HepG2 (cell line): ENCODE data around the gene SCFD2. TPM values are rescaled to one million over a fixed set of nuclear protein-coding genes. Genes with fewer than 3 reads are reported as not detected.

Experiments
- ATAC-seq: fragments of 200-7000 bp; cut with Tn5 transposase; 3 replicates; pipeline ENCODE4 v1.9.1; 2020; ENCODE audit warnings: mild to moderate bottlenecking, moderate library complexity
- BruUV-seq: library from RNA; stranded (reverse); fragments of 400-500 nt; replicated peaks from 2 replicates; lab custom pipeline; 2021; lab: Mats Ljungman, UMichigan
- CTCF ChIA-PET: fragments of 300-600 bp; formaldehyde crosslinking; extraction: SDS; loops from one replicate; lab custom pipeline; 2021; ENCODE audit warnings: low total read pairs, inconsistent platforms, low intra/inter-chr PET ratio; lab: Yijun Ruan, JAX
- POLR2A ChIA-PET: fragments of 350-600 bp; sonication (Branson Sonifier 250); formaldehyde crosslinking; loops from one replicate; lab custom pipeline; 2020; ENCODE audit warnings: antibody characterized with exemption, inconsistent platforms; lab: Yijun Ruan, JAX
- DNase-seq: peaks from one replicate; pipeline ENCODE4 v3.0.0-alpha.2; 2015; ENCODE audit warnings: low spot score
- FAIRE-seq: peaks from 3 replicates; lab custom pipeline; 2011; peaks lifted over from hg19 to GRCh38; lab: Jason Lieb, UNC
- H2AFZ ChIP-seq: one replicate; pipeline ENCODE4 v1.6.1; 2011; ENCODE audit warnings: low read length, inconsistent platforms
- H3K27ac ChIP-seq: fragments of 300-600 bp; 3 replicates; pipeline ENCODE4 v1.8.0; 2011; ENCODE audit warnings: mixed run types, mild to moderate bottlenecking, mixed read lengths, low read length, inconsistent platforms; ENCODE audit not compliant: insufficient read depth; ENCODE audit errors: extremely low read length
- H3K27me3 ChIP-seq, 2 experiments: fragments of 200-600 bp in 1 of 2; 2 replicates in 1 of 2; 3 replicates in 1 of 2; pipeline versions ENCODE4 v1.6.0 to v1.8.0; 2011; ENCODE audit warnings: low read length in 2 of 2, mild to moderate bottlenecking in 2 of 2, moderate library complexity in 2 of 2, inconsistent platforms in 1 of 2; ENCODE audit not compliant: insufficient read depth in 2 of 2, control insufficient read depth in 1 of 2
- H3K36me3 ChIP-seq, 2 experiments: fragments of 200-600 bp in 1 of 2; replicated peaks in 1 of 2; 2 replicates in 1 of 2; 3 replicates in 1 of 2; pipeline versions ENCODE4 v1.5.1 to v1.8.0; 2011; ENCODE audit warnings: low read length in 2 of 2, inconsistent platforms in 1 of 2; ENCODE audit not compliant: insufficient read depth in 2 of 2, control insufficient read depth in 1 of 2
- H3K4me1 ChIP-seq: 2 replicates; pipeline ENCODE4 v1.5.1; 2012; ENCODE audit warnings: low read length, inconsistent platforms; ENCODE audit not compliant: insufficient read depth
- H3K4me2 ChIP-seq: 2 replicates; pipeline ENCODE4 v1.6.0; 2011; ENCODE audit warnings: low read depth, low read length, inconsistent platforms
- H3K4me3 ChIP-seq, 3 experiments: fragments of 200-600 bp in 1 of 3; sonication (generic), shearing (Covaris generic) in 1 of 3; replicated peaks in 1 of 3; 2 replicates each; pipeline ENCODE4 v1.5.1; 2011 to 2016; ENCODE audit warnings: low read length in 3 of 3, inconsistent platforms in 2 of 3, low read depth in 2 of 3, mild to moderate bottlenecking in 2 of 3, control low read depth in 1 of 3, mixed read lengths in 1 of 3; ENCODE audit not compliant: insufficient read depth in 1 of 3
- H3K79me2 ChIP-seq: one replicate; pipeline ENCODE4 v1.6.1; 2011; ENCODE audit warnings: low read length, inconsistent platforms; ENCODE audit not compliant: insufficient read depth
- H3K9ac ChIP-seq: 2 replicates; pipeline ENCODE4 v1.6.0; 2011; ENCODE audit warnings: mild to moderate bottlenecking, low read depth, low read length, inconsistent platforms; ENCODE audit not compliant: insufficient read depth
- H3K9me3 ChIP-seq: 2 replicates; pipeline ENCODE4 v1.5.1; 2012; ENCODE audit warnings: mild to moderate bottlenecking, low read length
- H4K20me1 ChIP-seq: 2 replicates; pipeline ENCODE4 v1.6.0; 2011; ENCODE audit warnings: inconsistent platforms, mild to moderate bottlenecking, low read length, moderate library complexity; ENCODE audit not compliant: insufficient read depth
- CHD2 ChIP-seq: IDR thresholded peaks from 2 replicates; pipeline ENCODE4 v1.6.1; 2011; ENCODE audit warnings: low read depth, low read length, improper control_type of control experiment
- EP300 ChIP-seq, 3 experiments: sonication (generic) in 1 of 3; formaldehyde crosslinking in 1 of 3; IDR thresholded peaks; 2 replicates each; pipeline versions ENCODE4 v1.5.1 to v1.6.1; 2011 to 2020; ENCODE audit warnings: low read depth in 2 of 3, low read length in 2 of 3, borderline replicate concordance in 1 of 3, improper control_type of control experiment in 1 of 3, mild to moderate bottlenecking in 1 of 3, missing genetic modification reagents in 1 of 3, moderate library complexity in 1 of 3
- HINFP ChIP-seq: sonication (generic); formaldehyde crosslinking; IDR thresholded peaks from 2 replicates; pipeline ENCODE4 v1.4.0; 2020; ENCODE audit warnings: low read depth, mild to moderate bottlenecking, missing genetic modification reagents
- KAT7 ChIP-seq: IDR thresholded peaks from 2 replicates; pipeline ENCODE4 v1.6.1; 2018; ENCODE audit warnings: borderline replicate concordance, missing compliant biosample characterization
- YY1 ChIP-seq: IDR thresholded peaks from 2 replicates; pipeline ENCODE4 v1.6.1; 2011; ENCODE audit warnings: low read length, low read depth, moderate library complexity, mild to moderate bottlenecking; ENCODE audit not compliant: insufficient read depth, insufficient replicate concordance
- ZBTB26 ChIP-seq: IDR thresholded peaks from 2 replicates; pipeline ENCODE4 v1.6.1; 2016; ENCODE audit warnings: missing compliant biosample characterization, missing genetic modification reagents, borderline replicate concordance
- ZFP36L2 ChIP-seq: sonication (generic); formaldehyde crosslinking; IDR thresholded peaks from 2 replicates; pipeline ENCODE4 v1.4.0; 2020; ENCODE audit warnings: missing genetic modification reagents
- ZFX ChIP-seq: sonication (generic); formaldehyde crosslinking; IDR thresholded peaks from 2 replicates; pipeline ENCODE4 v1.4.0; 2020; ENCODE audit warnings: mild to moderate bottlenecking, low read depth, missing genetic modification reagents, moderate library complexity
- ZNF549 ChIP-seq: sonication (generic); formaldehyde crosslinking; IDR thresholded peaks from 2 replicates; pipeline ENCODE4 v1.5.0; 2020; ENCODE audit warnings: missing genetic modification reagents
- ZNF841 ChIP-seq: sonication (generic); formaldehyde crosslinking; IDR thresholded peaks from 2 replicates; pipeline ENCODE4 v1.8.1; 2023; ENCODE audit warnings: missing genetic modification reagents, borderline replicate concordance
- in situ Hi-C: cut with HindIII; loops from 2 replicates; pipeline ENCODE4 v1.10.0; 2017; ENCODE audit warnings: low pct_unique_long_range_greater_than_20kb; ENCODE audit not compliant: extremely low pct_ligation_motif_present
- intact Hi-C: fragments of 100-400 bp; cut with micrococcal nuclease; formaldehyde crosslinking; loops from one replicate; pipeline ENCODE4 v1.10.0; 2022; ENCODE audit not compliant: unreplicated experiment
- polyA plus RNA-seq, 8 experiments: library from polyadenylated mRNA; depleted of rRNA in 3 of 8; stranded (reverse) in 7 of 8; unstranded in 1 of 8; fragments of >200 nt; fragmentation: Illumina TruSeq in 4 of 8; extraction: Trizol in 4 of 8; gene quantifications; 2 replicates each; pipeline versions ENCODE4 v1.2.1 to v1.2.3, GENCODE V29; 2011 to 2016; ENCODE audit warnings: low read depth in 4 of 8, missing spikeins in 1 of 8, mixed read lengths in 1 of 8; ENCODE audit not compliant: insufficient read depth in 1 of 8
- total RNA-seq, 5 experiments: library from RNA; depleted of rRNA; stranded (reverse); fragments of >200 nt; fragmentation: Illumina TruSeq; extraction: Trizol; gene quantifications; 2 replicates each; pipeline ENCODE4 v1.2.3, GENCODE V29; 2016; ENCODE audit warnings: low read depth in 1 of 5
- TF ChIP-seq, protein P1 (sequence below): sonication (generic); formaldehyde crosslinking; IDR thresholded peaks from 2 replicates; pipeline ENCODE4 v1.8.1; 2023; ENCODE audit warnings: mild to moderate bottlenecking, missing genetic modification reagents, borderline replicate concordance

The SCFD2 gene
- total and polyA plus RNA-seq, 2 of the 13 experiments (the other 11 are each of a cell fraction or from before 2014, with no cell fraction given): 4.6 to 15.6 TPM

GRCh38 chr4:53147711-53148110, 218.2 kb downstream of the SCFD2 start:
- intact Hi-C loops: no loop called here
- Histone ChIP-seq H3K27ac (no peak overlapping the region), H3K36me3 (peaks cover 1 to 5% of the 10 kb centered on the region in 2 experiments; a peak in 2 of 5 replicates), H4K20me1 (no peaks in the 10 kb centered on the region), H3K27me3 (no peaks in the 10 kb centered on the region), H3K4me1 (peaks cover 5% of the 10 kb centered on the region; the same call in 1 of the 2 replicates), H3K4me3 (no peak overlapping the region), H3K9ac (no peak overlapping the region), H3K9me3 (peaks cover under 1% of the 10 kb centered on the region; the same call in 1 of the 2 replicates), H2AFZ (no peak overlapping the region), H3K4me2 (no peak overlapping the region), H3K79me2 (no peaks in the 10 kb centered on the region)
- ATAC-seq: no peak
- POLR2A ChIA-PET: no interaction called here
- FAIRE-seq: no peak
- no peak for TF ChIP-seq CHD2
- no peak for TF ChIP-seq ZBTB26 (CRISPR knock-in tag)
- no peak for TF ChIP-seq ZFP36L2 (CRISPR knock-in tag)
- no peak for TF ChIP-seq ZNF549
- no peak for TF ChIP-seq HINFP (CRISPR knock-in tag)
- TF ChIP-seq KAT7 (CRISPR knock-in tag): no peak
- TF ChIP-seq EP300 (IDR thresholded peaks at IDR 0.05; ENCODE audit: low read depth in 2 of 2, low read length in 2 of 2): no peak
- TF ChIP-seq EP300 (CRISPR knock-in tag; IDR thresholded peaks at IDR 0.05; ENCODE audit: borderline replicate concordance): no peak
- TF ChIP-seq YY1: no peak
- no peak for TF ChIP-seq ZFX
- TF ChIP-seq, protein P1, sequence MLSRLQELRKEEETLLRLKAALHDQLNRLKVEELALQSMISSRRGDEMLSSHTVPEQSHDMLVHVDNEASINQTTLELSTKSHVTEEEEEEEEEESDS (CRISPR knock-in tag): no peak
- TF ChIP-seq ZNF841: no peak
- CTCF ChIA-PET: no interaction called here
- DNase-seq: no peak
- BruUV-seq: no TSS peak
- in situ Hi-C loops: no loop called here
